Esophagus muscularis mucosa (tissue), 3 donors: Measurements from ENCODE around the gene AFF3.

Source experiments
- POLR2A ChIP-seq: fragments of 450-650 bp; IDR thresholded peaks from one replicate; pipeline ENCODE4 v1.6.1; 2017; ENCODE audit warnings: antibody characterized with exemption, moderate library complexity, mild to moderate bottlenecking, low read depth
- POLR2AphosphoS5 ChIP-seq, 2 donors: sonication (generic); formaldehyde crosslinking; IDR thresholded peaks; one replicate each; pipeline ENCODE4 v1.6.1; 2017; ENCODE audit warnings: antibody characterized with exemption in 2 of 2
- TF ChIP-seq, protein P1 (sequence below), 3 experiments: fragments of 200-600 bp in 2 of 3; fragments of 450-650 bp in 1 of 3; sonication (generic) in 2 of 3; IDR thresholded peaks; one replicate each; pipeline ENCODE4 v1.5.1; 2017 to 2019; ENCODE audit warnings: antibody characterized with exemption in 3 of 3, mild to moderate bottlenecking in 2 of 3, moderate library complexity in 1 of 3

DNA sequence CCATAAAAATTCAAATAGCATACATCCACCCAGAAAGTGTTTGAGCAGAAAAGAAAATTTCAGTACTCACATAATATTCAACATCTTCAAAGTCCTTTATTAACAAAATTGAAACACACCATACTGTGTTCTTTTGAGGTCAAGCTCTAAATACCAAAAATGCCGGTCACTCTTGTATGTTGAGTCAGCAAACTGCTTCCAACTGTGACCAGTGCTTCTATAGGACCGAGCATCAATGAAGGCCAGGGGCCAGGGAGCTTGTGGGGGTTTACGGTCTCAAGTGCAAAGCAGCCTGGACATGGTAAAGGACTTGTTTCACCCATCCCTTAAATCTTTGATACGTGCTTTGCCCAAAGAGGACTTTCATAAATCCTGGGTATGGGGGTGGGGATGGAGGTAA is 539.9 kb downstream of the AFF3 start:
- TF ChIP-seq POLR2AphosphoS5 (IDR thresholded peaks at IDR 0.05) (no peak), POLR2A (no peak)
- TF ChIP-seq, protein P1, sequence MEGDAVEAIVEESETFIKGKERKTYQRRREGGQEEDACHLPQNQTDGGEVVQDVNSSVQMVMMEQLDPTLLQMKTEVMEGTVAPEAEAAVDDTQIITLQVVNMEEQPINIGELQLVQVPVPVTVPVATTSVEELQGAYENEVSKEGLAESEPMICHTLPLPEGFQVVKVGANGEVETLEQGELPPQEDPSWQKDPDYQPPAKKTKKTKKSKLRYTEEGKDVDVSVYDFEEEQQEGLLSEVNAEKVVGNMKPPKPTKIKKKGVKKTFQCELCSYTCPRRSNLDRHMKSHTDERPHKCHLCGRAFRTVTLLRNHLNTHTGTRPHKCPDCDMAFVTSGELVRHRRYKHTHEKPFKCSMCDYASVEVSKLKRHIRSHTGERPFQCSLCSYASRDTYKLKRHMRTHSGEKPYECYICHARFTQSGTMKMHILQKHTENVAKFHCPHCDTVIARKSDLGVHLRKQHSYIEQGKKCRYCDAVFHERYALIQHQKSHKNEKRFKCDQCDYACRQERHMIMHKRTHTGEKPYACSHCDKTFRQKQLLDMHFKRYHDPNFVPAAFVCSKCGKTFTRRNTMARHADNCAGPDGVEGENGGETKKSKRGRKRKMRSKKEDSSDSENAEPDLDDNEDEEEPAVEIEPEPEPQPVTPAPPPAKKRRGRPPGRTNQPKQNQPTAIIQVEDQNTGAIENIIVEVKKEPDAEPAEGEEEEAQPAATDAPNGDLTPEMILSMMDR (IDR thresholded peaks at IDR 0.05) = no peak
